ENCODE results near the gene TMEM205.
"Not testable (repeated sequence)": the region's sequence is repeated elsewhere in the genome, so short reads cannot be mapped to it uniquely, and the experiment has no call there.

Gene TMEM205

DNA sequence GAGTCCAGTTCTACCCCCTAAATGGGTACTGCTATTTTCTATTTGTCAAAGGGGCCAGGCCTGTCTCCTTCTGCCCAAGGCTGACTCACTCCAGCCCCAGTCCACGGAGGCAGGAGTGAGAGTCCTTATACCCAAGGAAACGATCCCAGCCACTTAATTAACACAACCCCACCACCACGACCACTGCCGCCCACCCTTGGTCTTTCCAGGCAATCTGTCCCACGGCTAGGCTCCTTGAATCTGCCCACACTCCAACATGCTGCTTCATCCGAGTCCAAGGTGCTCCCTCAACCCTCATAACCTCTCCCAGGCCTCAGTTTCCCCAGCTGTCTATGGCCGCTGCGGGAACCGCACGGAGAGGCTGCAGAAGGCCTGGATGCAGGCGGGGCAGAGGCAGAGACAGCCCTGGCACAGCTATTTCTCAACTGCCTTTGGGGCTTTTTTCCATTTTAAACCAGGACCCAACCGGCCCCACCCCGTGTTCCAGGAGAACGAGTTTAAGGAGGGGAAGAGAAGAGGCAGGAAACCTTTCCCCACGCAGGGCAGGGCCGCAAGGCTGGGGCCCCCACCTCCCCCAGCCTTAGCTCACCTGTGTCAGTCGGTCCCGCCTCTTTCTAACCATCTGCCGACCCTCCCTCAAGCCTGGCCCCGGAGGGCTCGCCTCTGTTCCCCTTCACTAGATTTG lies 7.4 kb downstream of the TMEM205 start:
- DNase-seq, result no peak

DNA sequence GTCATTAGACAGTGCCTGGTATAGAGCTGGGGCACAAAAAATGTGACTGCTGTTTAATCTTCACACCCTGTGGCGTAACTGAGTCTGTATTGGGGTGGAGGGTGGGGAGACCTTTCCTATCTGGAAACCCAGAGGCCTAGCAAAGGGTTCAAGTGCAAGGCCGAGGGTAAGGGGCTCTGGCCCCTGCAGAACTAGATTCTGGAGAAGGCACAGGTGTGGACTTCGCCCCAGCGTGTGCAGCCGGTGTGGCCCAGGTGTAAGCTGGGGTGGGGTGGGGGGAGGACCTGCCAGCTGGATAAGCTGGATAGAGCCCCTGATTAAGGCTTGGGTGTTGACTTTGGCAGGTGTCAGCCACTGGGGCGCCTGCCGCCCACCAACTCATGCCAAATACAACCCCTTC lies 7.9 kb downstream of the TMEM205 start:
- no peak for DNase-seq

DNA sequence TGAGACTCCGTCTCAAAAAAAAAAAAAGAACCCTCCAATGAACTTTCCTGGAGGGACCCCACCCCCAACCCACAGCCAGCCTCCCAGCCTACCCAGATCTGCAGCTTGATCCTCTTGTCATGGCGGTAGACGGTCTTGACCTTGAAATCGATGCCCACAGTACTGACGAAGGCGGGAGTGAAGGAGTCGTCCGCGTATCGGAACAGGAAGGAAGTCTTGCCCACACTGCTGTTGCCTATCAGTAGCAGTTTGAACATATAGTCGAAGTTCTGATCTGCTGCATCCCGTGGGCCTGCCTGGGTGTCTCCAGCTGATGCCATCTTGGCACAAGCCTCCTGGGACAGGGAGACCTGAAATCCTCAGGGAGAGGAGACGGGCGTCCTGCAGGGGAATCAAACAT lies 9.0 kb downstream of the TMEM205 start:
- no peak for DNase-seq

DNA sequence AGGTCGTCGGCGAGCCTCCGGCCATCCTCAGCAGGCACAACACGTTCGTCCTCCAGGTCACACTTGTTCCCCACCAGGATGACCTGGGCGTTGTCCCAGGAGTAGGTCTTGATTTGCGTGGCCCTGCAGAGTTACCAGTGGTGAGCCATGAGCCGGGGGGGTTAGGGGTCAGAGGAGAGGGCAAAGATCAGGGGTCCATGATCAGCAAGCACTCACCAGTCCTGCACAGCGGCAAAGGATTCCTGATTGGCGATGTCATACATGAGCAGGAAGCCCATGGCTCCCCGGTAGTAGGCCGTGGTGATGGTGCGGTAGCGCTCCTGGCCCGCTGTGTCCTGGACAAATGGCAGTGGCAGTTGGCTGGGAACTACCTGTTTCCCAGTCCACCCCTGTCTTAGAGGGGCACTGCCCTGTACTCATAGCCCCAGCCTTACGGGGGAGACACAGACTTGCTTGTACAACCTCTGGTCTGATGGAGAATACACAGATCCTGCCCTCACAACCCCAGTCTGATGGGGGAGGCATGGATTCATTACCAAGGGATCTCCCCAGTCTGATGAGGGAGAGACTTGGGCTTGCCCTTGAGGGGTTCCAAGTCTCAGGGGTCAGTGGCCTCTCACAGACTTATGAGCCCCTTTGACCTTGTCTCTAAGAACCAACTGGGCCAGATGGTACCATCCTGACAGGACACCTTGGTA lies 10.5 kb downstream of the TMEM205 start:
- DNase-seq, result no peak

DNA sequence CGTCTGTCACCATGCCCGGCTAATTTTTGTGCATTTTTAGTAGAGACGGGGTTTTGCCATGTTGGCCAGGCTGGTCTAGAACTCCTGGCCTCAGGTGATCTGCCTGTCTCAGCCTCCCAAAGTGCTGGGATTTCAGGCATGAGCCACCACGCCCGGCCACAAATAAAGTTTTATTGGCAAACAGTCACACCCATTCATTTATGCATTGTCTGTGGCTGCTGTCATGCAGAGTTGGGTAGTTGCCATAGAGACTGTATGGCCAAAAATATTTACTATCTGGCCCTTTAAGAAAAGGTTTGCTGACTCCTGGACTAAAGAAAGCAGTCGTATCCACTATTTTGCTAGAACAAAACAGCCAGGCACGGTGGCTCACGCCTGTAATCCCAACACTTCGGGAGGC lies 12.2 kb downstream of the TMEM205 start:
- DNase-seq, result not testable (repeated sequence)

DNA sequence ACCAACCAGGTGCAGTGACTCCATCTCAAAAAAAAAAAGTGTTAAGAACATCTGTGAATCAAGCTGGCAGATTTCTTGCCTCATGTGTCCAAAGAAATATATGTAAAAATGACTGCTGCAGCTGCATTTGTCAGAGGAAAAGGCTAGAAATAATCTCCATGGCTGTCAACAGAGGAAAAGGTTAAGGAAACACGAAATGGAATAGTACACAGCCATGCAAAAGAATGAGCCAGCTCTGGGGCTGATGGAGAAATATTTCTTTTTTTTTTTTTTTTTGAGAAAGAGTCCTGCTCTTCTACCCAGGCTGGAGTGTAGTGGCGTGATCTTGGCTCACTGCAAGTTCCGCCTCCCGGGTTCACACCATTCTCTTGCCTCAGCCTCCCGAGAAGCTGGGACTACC lies 13.2 kb downstream of the TMEM205 start:
- no peak for DNase-seq

DNA sequence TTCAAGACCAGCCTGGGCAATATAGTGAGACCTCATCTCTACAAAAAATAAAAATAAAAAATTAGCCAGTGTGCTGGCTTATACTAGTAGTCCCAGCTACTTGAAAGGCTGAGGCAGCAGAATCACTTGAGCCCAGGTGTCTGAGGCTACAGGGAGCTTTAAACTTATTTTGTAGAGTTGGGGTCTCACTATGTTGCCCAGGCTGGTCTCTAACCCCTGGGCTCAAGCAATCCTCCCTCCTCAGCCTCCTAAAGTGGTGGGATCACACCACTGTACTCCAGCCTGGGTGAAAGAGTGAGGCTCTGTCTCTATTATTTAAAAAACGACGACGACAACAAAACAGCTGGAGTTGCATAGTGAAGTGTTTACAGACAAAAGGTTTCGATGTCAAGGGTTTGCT lies 14.6 kb downstream of the TMEM205 start:
- DNase-seq, result no peak

DNA sequence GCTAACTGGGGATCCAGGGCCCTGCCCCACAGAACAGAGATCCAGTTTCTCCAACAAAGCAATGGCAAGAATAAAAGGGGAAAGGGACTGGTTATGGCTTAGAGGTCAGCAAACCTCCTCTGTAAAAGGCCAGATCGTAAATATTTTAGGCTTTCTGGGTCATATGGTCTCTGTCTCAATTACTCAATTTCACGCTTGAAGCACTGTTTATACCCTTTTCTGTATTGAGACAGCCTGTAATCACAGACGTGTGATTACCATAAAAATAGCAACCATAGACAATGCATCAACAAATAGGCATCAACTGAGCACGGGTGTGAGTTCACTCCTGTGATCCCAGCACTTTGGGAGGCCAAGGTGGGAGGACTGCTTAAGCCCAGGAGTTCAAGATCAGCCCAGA lies 15.9 kb downstream of the TMEM205 start:
- DNase-seq, result no peak

DNA sequence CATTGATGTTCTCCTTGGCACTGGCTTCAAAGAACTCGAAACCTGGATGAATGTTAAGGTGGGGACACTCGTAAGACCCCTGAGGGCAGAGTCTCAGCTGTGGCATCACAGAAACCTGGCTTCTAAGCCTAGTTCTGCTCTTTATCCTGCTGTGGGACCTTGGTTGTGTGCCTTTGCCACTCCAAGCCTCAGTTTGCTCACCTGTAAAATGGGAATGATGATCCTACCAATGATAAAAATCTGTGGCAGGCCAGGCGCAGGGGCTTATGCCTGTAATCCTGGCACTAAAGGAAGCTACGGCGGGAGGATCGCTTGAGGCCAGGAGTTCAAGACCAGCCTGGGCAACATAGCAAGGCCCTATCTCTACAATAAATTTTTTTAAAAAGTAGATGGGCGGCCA lies 20.5 kb downstream of the TMEM205 start:
- DNase-seq, result no peak

DNA sequence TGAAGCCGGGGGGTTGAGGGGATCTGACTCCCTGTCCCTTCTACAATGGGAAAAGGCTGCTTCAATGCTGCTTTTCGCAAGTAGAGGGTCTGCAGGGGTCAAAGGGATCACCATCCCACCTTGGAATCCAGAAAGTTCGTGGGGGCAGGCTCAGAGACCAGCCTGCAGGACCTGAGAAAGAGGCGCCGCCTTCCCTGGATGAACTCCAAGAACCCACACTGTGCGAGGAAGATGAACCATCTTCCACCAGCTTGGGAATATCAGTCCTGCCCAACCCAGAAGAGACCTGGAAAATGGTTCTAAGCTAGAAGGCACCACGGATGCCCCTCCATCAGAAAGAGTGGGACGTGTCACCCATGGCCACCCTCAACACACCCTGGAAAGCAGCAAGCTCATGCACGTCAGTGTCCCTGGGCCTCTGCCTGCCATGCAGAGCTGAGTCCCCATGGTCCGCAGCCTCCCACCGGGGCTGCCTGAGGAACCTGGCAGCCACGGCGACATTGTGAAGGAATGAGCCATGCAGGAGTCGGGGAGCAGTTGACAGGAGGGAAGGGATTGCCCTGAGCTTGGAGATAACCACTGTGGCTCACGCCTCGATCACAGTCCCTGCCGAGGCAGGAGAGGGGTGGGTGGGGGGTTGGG lies 21.2 kb downstream of the TMEM205 start:
- no peak for DNase-seq

DNA sequence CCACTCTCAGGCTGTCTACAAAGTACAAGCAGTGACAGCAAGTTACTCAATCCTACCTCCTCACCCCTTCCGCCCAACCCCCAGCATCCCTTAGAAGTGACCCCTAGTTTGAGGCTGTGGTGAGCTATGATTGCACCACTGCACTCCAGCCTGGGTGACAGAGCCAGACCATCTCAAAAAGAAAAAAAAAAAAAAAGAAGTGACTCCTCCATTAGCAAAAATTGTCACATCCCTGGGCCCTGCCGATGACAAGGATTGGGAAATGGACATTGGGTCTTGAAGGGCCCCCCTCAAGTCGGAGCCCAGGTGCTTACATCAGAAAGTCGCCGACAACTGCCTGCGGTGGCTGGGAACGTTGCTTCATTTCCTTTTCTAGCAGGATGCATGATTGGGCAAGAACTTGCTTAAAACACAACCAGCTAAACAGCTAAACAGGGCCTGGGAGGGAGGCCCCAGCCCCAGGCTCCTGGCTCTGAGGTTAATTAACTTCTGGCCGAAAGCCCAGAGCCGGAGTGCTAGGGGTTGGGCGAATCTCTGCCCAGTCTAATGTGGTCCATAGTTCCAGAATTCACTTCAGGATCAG lies 21.9 kb downstream of the TMEM205 start:
- DNase-seq, result peak; percentile 73

DNA sequence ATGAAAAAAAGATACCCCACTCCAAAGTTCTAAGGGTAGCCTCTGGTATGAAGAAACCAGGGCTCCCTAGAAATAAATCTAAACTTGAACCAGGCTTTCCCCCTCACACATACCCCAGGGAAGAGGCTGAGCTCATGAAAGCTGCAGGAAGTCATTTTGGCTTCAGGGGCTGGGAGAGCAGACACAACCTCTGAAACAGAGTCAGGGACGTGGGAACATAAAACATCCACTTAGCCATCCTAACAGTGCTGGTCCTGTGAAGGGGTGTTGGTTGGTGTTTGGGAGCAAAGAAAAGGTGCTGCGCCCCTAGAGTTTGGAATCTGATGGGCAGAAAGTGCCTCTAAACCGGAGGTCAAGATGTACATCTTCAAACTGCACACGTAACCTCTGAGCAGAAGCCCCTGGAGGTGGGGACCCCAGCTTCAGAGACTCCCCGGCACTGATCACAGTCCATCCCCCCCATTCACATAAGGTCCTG lies 22.4 kb downstream of the TMEM205 start:
- DNase-seq, result no peak

DNA sequence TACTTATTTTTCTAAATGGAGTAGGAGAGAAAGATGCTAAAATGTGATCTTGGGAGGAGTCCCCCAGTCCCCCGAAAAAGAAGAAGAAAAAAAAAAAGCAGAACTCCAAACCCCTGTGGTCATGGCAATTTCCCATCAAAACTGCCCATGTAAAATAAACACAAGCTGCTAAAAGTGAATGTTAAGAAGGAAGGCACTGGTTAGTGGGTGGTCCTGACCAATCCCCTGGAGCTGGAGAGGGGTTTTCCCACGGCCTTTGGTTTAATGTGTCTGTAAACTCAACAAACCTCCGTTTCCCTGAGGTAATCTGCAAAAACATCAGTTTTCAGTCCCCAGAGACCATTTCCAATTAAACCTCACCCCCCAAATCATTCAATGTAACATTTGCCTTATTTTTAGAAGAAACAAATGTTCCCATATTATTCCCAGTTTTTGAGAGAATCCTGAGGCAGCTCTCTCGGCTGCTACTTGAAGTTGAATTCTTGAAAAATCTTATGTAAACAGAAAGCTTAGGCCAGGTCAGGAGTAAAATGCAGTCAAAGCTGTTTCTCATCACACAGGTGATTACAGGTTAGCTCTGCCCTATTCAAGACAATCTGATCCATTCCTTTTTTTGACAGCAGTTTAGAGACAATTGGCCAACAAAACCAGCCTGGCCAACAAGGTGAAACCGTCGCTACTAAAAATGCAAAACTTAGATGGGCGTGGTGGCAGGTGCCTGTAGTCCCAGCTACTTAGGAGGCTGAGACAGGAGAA lies 23.6 kb downstream of the TMEM205 start:
- no peak for DNase-seq

DNA sequence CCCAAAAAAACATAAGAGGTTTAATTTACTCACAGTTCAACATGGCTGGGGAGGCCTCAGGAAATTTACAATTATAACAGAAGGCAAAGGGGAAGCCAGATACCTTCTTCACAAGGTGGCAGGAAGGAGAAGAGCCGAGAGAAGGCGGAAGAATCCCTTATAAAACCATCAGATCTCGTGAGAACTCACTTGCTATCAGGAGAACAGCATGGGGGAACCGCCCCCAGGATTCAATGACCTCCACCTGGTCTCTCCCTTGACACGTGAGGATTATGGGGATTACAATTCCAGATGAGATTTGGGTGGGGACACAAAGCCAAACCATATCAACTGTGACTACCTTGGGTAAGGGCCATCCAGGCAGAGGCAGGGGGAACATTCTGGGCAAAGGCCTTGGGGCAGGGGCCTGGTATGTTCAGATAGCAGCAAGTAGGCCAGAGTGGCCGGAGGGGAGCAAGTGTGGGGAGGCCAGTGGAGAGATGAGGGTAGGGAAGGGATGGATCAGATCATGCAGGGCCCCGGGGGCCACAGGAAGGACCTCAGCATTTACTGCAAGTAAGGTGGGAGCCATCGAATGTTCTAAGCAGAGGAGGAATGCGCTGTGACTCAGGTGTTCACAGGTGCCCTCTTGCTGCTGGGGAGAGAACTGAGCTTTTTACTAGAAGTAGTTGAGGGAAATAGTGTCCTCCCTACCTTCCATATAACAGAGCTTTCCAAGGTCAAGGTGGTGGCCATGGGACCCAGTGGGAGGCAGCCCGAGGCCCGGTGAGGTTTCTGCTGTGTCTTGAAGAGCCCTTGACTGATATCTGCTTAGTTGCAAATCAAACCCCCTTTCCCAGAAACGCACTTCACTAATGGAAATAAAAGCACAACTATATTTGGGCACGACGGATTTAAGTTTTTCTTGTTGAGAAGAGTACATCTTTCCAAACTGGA lies 24.6 kb downstream of the TMEM205 start:
- DNase-seq, result no peak

DNA sequence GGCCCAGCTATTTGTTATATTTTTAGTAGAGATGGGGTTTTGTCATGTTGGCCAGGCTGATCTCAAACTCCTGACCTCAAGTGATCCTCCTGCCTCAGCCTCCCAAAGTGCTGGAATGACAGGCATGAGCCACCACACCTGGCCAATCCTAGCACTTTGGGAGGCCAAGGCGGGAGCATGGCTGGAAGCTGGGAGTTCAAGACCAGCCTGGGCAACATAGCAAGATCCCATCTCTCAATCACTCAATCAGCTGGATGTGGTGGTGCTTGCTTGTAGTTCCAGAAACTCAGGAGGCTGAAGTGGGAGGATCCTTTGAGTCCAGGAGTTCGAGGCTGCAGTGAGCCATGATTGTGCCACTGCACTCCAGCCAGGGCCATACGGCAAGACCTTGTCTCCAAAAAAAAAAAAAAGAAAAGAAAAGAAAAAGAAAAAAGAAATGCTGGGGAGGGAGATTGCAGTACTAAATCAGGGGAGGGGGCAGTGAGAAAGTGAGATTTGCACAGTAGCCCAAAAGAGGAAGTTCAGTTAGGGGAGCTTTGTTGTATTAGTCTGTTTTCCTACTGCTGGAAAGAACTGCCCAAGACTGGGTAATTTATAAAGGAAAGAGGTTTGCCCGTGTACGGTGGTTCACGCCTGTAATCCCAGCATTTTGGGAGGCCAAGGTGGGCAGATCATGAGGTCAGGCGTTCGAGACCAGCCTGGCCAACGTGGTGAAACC lies 25.6 kb downstream of the TMEM205 start:
- not testable (repeated sequence) for DNase-seq

DNA sequence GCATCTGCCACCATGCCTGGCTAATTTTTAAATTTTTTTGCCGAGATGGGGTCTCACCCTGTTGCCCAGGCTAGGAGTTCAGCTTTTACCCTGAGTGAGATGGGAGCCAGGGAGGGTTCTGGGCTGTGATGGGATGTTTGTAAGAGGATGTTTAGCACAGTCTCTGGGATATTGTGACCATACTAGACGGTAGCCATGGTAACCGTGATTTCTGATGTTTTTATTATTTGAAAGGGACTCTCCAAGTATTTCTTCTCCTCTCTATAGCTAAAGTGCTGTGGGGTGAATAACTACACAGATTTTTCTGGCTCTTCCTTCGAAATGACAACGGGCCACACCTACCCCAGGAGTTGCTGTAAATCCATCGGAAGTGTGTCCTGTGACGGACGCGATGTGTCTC lies 39.7 kb downstream of the TMEM205 start:
- no peak for DNase-seq

DNA sequence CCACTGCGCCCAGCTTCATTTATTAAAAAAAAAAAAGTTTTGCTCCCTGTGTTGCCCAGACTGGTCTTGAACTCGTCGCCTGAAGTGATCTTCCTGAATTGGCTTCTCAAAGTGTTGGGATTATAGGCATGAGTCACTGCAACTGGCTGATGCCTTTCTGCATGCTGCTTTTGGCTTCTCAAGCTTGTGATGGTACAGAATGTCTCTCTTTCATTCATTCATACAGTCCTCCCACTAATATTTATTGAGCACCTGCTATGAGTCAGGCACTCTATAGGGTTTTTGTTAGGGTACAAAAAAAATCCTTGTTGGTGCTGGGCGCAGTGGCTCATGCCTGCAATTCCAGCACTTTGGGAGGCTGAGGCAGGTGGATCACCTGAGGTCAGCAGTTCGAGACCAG lies 41.1 kb downstream of the TMEM205 start:
- no peak for DNase-seq

DNA sequence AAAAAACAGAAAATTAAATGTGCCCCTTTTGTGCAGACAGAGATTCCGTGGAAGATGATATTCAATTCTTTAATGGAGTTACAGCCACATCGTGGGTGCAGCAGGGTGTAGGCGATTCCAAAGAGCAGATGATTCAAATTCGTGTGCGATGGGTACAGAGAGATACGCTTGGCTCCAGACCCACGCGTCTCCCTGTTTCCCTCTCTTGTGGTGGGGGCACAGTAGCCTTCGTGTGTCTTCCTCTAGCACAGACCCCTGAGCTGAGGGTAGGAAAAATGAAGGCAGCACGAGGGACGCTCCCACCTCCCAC lies 45.3 kb downstream of the TMEM205 start:
- no peak for DNase-seq

DNA sequence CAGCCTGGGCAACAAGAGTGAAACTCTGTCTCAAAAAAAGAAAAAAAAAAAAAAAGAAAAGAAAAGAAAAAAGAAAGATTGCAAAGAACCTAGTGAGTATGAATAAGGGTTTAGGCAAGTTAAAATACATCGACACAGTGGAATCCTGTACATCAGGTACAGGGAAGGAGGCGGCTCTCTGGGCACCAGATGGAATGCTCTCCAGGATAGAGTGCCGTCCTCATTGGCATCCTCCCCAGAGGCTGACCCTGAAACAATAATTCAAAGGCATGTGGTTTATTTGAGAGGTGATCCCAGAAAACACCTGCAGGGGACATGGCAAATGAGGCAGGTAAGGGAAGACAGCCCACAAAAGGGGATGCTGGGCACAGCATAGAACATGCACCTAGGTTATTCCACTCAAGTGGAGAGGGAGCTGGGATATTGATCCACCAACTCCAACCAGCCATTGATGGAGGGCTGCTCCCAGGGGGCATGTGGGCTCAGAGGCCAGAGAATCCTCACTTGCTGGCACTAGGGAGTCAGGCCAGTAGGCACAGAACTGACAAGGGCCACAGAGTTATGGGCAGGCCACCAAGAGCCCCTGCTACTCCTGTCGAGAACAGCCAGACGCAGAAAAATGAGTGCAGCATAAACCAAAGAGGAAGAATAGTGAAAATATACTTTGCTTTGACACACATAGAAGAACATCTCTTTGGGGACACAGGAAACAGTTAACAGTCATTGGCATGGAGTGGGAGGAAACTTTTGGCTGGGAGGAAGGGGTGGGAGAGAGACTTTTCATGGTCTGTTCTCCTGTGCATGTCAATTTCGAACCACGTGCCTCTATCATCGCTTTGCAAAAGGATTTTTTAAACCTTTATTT lies 45.9 kb downstream of the TMEM205 start:
- no peak for DNase-seq

DNA sequence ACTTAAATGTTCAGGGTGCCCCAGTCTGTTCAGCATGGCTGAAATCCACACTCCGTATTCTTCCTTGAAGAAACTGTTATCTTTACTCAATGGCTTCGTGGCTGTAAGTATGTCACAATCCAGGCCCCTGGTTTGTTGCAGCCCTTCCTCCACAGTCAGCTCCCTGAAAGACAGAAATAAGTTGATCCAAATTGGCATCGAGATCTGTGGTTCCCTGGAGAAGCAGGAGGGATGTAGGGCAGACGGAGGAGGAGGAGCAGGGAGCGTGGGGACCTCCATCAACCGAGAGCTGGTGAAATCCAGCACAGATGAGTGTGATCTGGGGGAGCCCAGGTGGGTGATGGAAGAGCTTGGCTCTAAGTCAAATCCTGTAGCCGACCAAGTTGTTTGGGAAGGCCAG lies 49.8 kb downstream of the TMEM205 start:
- DNase-seq, result no peak

Measured in NCI-H1092 (cell line).